Eye (tissue), 1 donor: ENCODE measurements around the gene CLNK.
A peak's percentile ranks its signal among the peaks of the same experiment; 100 is the strongest.

Experiments used
- DNase-seq: peaks from one replicate; pipeline ENCODE4 v3.0.0-alpha.2; 2015

The CLNK gene, protein sequence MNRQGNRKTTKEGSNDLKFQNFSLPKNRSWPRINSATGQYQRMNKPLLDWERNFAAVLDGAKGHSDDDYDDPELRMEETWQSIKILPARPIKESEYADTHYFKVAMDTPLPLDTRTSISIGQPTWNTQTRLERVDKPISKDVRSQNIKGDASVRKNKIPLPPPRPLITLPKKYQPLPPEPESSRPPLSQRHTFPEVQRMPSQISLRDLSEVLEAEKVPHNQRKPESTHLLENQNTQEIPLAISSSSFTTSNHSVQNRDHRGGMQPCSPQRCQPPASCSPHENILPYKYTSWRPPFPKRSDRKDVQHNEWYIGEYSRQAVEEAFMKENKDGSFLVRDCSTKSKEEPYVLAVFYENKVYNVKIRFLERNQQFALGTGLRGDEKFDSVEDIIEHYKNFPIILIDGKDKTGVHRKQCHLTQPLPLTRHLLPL

DNA sequence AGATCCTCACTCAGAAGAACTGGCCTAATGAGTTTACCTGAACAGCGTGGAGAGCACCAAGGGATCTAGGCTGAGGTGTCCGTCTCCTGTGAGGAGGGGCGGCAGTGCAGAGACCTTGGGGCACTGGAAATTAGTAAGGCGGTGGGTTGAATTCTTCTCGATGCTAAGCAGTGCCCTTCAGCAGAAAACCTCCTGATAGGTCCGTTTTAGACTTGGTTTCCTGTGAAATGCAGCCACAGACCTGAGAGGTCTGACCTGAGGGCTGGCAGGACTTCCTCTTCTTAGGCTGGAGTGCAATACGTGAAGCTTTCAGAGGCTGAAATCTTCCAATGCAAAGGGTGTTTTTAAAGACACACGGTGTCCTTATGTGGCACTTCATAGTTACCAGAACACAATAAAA lies at the start of gene CLNK:
Gene CLNK (minus strand): TSS at position 138 of the 400 bp plus-strand sequence. CDS start 16,899 bp downstream, outside the sequence.
- no peak for DNase-seq

GRCh38 chr4:10733481-10734062 lies 49.0 kb upstream of the CLNK start:
- DNase-seq: no peak

DNA sequence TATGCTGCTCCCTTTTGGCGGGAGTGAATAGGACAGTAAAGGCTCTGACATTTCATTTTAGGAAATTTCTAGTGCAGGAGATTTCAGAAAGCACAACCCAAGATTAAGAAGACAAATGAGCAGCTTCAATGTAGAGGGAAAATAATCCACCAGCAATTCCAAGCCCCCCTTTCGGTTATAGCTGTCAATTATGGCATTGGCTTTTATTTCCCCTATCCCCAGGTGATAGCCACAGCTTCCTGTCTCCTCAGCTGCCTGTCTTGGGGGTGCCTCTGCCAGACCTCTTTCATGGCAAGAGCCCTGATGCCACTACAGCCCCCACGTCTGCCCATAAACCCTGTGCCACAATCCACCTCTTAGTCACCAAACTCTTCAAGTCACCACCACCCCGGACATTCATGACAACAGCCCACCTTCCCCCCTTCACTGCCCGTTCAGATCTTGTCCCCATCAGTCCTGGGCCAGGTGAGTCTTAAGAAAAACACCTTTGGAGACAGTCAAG lies 48.4 kb upstream of the CLNK start:
- no peak for DNase-seq

GRCh38 chr4:10732235-10732913 lies 47.8 kb upstream of the CLNK start:
- DNase-seq: peak; percentile 35

GRCh38 chr4:10731690-10732089 lies 47.1 kb upstream of the CLNK start:
- DNase-seq: no peak

- no peak for DNase-seq
Measured at GRCh38 chr4:10731162-10731561, 46.6 kb upstream of the CLNK start.

- DNase-seq: no peak
Measured at GRCh38 chr4:10730590-10730989, 46.0 kb upstream of the CLNK start.

DNA sequence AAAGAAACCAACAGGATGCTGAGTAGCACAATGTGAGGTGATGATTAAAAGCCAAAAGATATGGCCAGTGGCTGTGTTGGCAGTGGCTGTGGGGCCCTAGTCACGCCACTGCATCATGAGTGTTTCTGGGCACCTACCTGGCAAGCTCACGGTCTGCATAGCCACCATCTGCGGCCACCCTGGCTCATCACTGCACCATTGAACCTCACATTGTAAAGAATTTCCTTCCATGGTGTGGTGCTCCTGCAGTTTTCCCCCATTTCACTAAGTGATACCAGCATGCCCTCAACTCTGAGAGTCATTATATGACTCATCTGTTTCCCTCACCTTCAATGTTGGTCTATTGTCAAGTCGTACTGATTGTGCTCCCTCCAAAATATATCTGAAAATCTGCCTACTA lies 45.5 kb upstream of the CLNK start:
- DNase-seq: no peak

DNA sequence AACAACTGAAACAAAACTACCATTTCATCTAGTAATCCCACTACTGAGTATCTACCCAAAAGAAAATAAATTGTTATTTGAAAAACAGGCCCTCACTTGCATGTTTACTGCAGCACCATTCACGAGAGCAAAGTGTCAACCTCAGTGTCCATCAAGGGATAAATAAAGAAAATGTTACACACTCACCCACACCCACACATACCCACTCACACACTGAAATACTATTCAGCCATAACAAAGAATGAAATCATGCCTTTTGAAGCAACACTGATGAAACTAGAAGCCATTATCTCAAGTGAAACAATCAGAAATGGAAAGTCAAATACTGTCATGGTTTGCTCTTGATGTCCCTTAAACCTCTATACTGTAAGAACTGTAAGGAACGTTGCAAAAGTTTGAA lies 44.8 kb upstream of the CLNK start:
- no peak for DNase-seq

DNA sequence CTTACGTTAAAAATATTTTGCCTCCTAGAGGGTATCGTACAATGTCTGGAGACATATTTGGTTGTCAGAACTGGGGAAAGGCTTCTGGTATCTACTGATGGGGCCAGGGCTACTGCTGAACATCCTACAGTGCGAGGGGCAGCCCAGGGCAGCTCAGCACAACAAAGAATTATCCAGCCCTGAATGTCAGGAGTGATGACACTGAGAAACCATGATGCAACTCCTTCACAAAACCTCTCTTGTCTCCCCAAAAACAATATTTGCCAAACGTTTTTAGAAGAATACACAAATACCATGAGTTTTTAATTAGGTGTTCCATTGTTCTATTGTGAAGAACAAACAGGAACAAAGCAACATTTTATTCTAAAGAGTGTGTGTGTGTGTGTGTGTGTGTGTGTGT lies 43.4 kb upstream of the CLNK start:
- no peak for DNase-seq

GRCh38 chr4:10727140-10727880 lies 42.7 kb upstream of the CLNK start:
- no peak for DNase-seq

GRCh38 chr4:10722957-10723356 lies 38.4 kb upstream of the CLNK start:
- DNase-seq: no peak

- DNase-seq: no peak
Measured at GRCh38 chr4:10721616-10722015, 37.0 kb upstream of the CLNK start.

DNA sequence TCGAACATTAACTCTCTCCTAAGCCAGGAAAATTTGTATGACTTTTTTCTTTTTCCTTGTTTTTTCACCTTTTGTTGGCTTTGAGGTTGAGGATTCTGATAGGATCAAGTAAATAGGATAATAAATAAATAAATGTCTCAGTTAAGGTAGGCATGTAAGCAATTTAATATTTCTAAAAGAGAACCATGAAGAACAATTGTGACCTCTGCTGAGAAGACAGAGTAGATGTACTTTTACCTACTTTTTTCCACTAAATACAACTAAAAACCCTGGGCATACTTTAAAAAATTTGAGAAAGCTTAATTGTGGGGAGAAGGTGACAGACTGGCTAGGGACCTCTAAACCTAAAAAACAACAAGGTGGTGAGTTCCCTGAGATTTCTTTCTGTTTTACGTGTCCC lies 31.6 kb upstream of the CLNK start:
- no peak for DNase-seq

DNA sequence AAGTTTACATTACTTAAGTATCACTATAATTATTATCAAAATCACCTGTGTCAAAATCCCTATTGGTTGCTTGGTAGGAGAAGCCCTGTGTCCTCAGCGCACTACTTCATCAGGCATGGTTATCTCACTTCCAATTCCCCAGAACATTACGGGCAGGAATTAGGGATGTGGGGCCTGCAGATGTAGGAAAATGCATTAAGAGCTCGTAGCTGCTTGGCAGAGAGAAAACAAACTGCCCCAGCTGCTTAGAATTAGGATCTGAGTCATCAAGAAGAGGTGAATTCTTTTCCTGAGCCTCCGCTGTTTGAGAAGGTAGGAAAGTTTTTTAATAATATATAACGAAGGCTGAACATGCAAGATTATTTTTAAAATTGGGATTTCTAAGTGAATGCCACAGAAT lies 31.1 kb upstream of the CLNK start:
- peak; percentile 24 for DNase-seq

GRCh38 chr4:10715135-10715534 lies 30.6 kb upstream of the CLNK start:
- no peak for DNase-seq

- no peak for DNase-seq
Measured at GRCh38 chr4:10713591-10713990, 29.0 kb upstream of the CLNK start.

GRCh38 chr4:10706236-10706635 lies 21.7 kb upstream of the CLNK start:
- DNase-seq: no peak

DNA sequence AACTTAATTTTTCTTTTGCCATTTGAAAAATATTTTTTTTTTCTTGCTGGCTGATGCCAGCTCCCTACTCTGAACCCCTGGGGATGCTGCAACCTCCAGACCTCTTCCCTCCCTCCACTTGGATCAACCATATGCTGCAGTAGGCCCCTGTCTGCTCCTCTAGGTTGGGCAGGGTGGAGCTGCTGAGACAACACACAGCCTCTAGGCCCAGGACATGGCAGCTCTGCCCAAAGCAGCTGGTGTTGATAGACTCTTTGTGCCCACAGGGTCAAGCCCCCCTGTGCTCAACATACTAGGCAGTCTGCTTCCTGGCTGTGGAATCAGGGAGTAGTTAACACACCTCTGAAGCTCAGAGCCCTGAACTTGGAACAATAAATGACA lies 19.9 kb upstream of the CLNK start:
- no peak for DNase-seq

DNA sequence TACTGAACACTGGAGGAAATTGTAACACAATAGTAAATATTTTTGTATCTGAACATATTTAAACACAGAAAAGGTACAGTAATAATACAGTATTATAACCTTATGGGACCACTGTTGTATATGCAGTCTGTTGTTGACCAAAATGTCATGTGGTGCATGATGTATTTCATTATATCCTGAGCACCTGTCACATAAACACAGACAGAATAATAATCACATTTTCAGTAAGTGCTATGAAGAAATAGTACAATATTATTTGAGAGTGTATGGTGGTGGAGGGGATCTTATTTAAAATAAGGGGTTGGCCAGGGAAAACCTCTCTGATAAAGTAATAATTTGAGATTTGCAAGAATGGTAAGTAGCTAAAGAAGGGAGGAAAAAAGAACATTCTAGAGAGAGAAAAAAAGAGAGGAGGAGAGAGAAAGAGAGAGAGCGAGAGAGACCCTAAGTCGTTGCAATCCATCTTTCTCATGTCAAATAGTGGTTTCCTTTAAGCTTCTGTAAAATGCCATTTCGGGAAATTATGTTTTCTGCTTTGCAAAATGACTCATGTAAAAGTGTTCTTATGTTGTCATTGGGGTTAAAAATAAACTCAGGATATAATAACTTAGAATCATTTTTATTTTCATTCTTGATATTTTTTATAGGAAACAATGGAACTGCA lies 19.3 kb upstream of the CLNK start:
- DNase-seq: no peak

- no peak for DNase-seq
Measured at GRCh38 chr4:10703156-10703555, 18.6 kb upstream of the CLNK start.

DNA sequence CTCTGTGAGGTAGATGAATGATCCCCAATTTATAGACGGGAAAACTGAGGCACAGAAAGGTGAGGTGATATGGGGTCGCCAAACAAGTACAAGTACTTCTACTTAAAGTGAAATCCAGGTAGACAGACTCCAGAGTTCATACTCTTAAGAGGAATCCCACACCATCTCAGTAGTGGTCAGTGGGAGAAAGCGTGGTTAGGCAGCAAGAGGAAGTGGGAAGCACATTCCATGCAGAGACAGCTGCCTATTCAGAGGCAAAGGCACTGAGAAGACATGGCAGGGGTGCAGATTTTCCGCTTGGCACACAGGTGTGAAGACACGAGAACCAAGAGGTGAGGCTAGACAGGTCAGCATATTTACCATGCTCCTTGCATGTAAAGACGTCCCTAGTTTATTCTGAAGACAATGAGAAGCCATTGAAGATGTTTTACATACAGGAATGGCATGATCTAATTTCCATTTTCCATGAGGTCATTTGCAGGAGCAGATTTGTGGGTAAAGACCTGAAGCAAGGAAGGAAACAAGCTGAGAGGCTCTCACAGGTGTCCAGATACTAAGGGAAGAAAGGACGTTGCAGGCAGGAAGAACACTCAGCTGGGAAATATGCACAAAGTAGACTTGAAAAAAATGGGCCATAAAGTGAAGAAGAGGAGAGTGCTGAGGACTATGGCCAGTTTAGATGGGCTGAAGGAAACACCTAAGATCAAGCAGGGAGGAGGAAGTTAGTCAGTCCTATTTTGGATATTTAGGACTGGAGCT lies 17.3 kb upstream of the CLNK start:
- no peak for DNase-seq
